Heart right ventricle (tissue), 16 donors: Measurements from ENCODE around the gene LETMD1. TPM values are rescaled to one million over a fixed set of nuclear protein-coding genes. Genes with fewer than 3 reads are reported as not detected.

Experiments used
- ATAC-seq, 8 donors: fragments of 200-7000 bp; cut with Tn5 transposase; one replicate each; pipeline ENCODE4 v1.9.1; 2020; ENCODE audit warnings: mild to moderate bottlenecking in 8 of 8, moderate library complexity in 8 of 8, moderate number of reproducible peaks in 1 of 8
- DNase-seq, 2 donors: peaks; one replicate each; pipeline ENCODE4 v3.0.0-alpha.2; 2020
- H3K27ac ChIP-seq, 10 donors: fragments of 200-600 bp; sonication (generic) in 2 of 10; one replicate each; pipeline versions ENCODE4 v1.5.0 to v1.8.0; 2020 to 2022; ENCODE audit warnings: mild to moderate bottlenecking in 3 of 10
- H3K27me3 ChIP-seq, 7 donors: fragments of 200-600 bp; one replicate each; pipeline ENCODE4 v1.8.0; 2021 to 2022; ENCODE audit warnings: mild to moderate bottlenecking in 2 of 7
- H3K36me3 ChIP-seq, 9 donors: fragments of 200-600 bp; sonication (generic) in 1 of 9; one replicate each; pipeline versions ENCODE4 v1.5.0 to v1.8.0; 2020 to 2022; ENCODE audit warnings: mild to moderate bottlenecking in 2 of 9
- H3K4me1 ChIP-seq, 9 donors: fragments of 200-600 bp; sonication (generic) in 1 of 9; one replicate each; pipeline versions ENCODE4 v1.5.0 to v1.8.0; 2020 to 2022; ENCODE audit warnings: mild to moderate bottlenecking in 4 of 9
- H3K4me3 ChIP-seq, 10 donors: fragments of 200-600 bp; sonication (generic) in 2 of 10; one replicate each; pipeline versions ENCODE4 v1.5.0 to v1.8.0; 2020 to 2022; ENCODE audit warnings: mild to moderate bottlenecking in 7 of 10, moderate library complexity in 2 of 10
- H3K9me3 ChIP-seq, 11 donors: fragments of 200-600 bp in 10 of 11; sonication (generic) in 2 of 11; one replicate each; pipeline versions ENCODE4 v1.5.0 to v1.8.0; 2013 to 2022; ENCODE audit warnings: mild to moderate bottlenecking in 2 of 11, control low read depth in 1 of 11, moderate library complexity in 1 of 11
- WGBS, 2 donors: extraction: QIAGEN DNeasy Blood & Tissue Kit; methylation state at CpG; one replicate each; pipeline ENCODE4 v1.1.7; 2013; ENCODE audit warnings: inconsistent platforms in 1 of 2; 5-methylcytosine and 5-hydroxymethylcytosine counted together
- intact Hi-C, 10 donors: fragments of 100-400 bp; cut with DNase I; formaldehyde crosslinking; loops; one replicate each; pipeline versions ENCODE4 v1.11.1 to v1.14.2; 2022
- long read RNA-seq, 3 donors: library from polyadenylated mRNA; unstranded; transcript quantifications; one replicate each; pipeline ENCODE4 v2.0.0, GENCODE V29; 2020 to 2021
- polyA plus RNA-seq, 2 donors: library from polyadenylated mRNA; stranded (reverse); fragments of 200-250 nt; gene quantifications; one replicate each; pipeline ENCODE4 v1.2.3, GENCODE V29; 2013
- total RNA-seq, 10 donors: library from RNA; stranded (reverse); fragmentation: NEBNext Ultra II Directional in 3 of 10; extraction: Animal tissue kit (Norgen Biotek cat#: 25700) in 3 of 10; gene quantifications; one replicate each; pipeline versions ENCODE4 v1.2.1 to v1.2.4, GENCODE V29; 2021 to 2023
- TF ChIP-seq, protein P1 (sequence below), 9 donors: fragments of 200-600 bp; sonication (generic) in 2 of 9; IDR thresholded peaks; one replicate each; pipeline versions ENCODE4 v1.5.0 to v1.8.0; 2021 to 2022; ENCODE audit warnings: antibody characterized with exemption in 9 of 9, mild to moderate bottlenecking in 5 of 9, moderate library complexity in 1 of 9
- donor health status: Arrhythmogenic right ventricular cardiomyopathy.
- donor health status: ischemic (EF 13 %, LVEDD 7.1; RV severe dilation, severe dysfunction).
- donor health status: healthy with polysubstance abuse.
- donor health status: DM: no; HTN: yes; CAD: no.
- donor health status: DM: no; HTN: no; CAD: no.
- donor health status: ischemic (EF 25% LVEDD 6.9; RV normal size, moderate dysfunction).
- donor health status: ischemic (EF 25% LVEDD 5.7; RV mildly dilated, moderate dysfunction).
- donor health status: healthy.
- donor health status: DM: yes; HTN: yes; CAD: no.
- donor health status: Ischemic cardiomyopathy.
- donor health status: ischemic (EF 35%, LVEDD 5.7; RV mildly dilated, moderate dysfunction).
- donor health status: nonischemic (EF 11% LVEDD 7.7; RV severe dilation, severe dysfunction).
- donor health status: DM: yes; HTN: yes; CAD: no.
- donor health status: PGD.
- donor health status: ischemic (EF 29% LVEDD 5.4; RV normal size, mild dysfunction).
- donor health status: nonischemic (EF 23%, LVEDD 6.1; RV moderate dilation, normal function).

LETMD1 gene, protein sequence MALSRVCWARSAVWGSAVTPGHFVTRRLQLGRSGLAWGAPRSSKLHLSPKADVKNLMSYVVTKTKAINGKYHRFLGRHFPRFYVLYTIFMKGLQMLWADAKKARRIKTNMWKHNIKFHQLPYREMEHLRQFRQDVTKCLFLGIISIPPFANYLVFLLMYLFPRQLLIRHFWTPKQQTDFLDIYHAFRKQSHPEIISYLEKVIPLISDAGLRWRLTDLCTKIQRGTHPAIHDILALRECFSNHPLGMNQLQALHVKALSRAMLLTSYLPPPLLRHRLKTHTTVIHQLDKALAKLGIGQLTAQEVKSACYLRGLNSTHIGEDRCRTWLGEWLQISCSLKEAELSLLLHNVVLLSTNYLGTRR
- 10 to 100 TPM; 17.3 to 27.3 (median 22.3) TPM for total RNA-seq
- polyA plus RNA-seq = 10 to 100 TPM; 22.7 to 25.8 TPM
- long read RNA-seq, donor 1, partial matches to known transcripts = 3 of 15 reads
- long read RNA-seq, donor 1, other reads (novel, unspliced or antisense) = 8 of 15 reads
- long read RNA-seq, donor 2, transcript LETMD1-201 (9 exons, 2,112 nt) = major isoform, 8 of 32 reads
- long read RNA-seq, donor 2, partial matches to known transcripts = 8 of 32 reads
- long read RNA-seq, donor 2, other reads (novel, unspliced or antisense) = 11 of 32 reads
- long read RNA-seq, donor 3, transcript LETMD1-201 (9 exons, 2,112 nt) = major isoform, 37 of 84 reads
- long read RNA-seq, donor 3, partial matches to known transcripts = 8 of 84 reads
- long read RNA-seq, donor 3, other reads (novel, unspliced or antisense) = 27 of 84 reads

GRCh38 chr12:51047655-51048540, at the start of gene LETMD1:
Gene LETMD1 (plus strand): TSS chr12:51048327. CDS start chr12:51048357, 30 bp downstream.
- Histone ChIP-seq H3K9me3 (no peaks in the 10 kb centered on the region), H3K4me1 (peaks cover 0 to 31% (median 21%) of the 10 kb centered on the region in 9 donors), H3K4me3 (peak within 1 kb of the TSS; percentile 65 to 90 (median 84)), H3K36me3 (peaks cover 0 to 32% (median 6%) of the 10 kb centered on the region in 9 donors), H3K27me3 (no peaks in the 10 kb centered on the region), H3K27ac (peak within 1 kb of the TSS; percentile 91 to 98 (median 94))
- WGBS, 2 donors = 3% methylated on average over 51 of the region's 51 CpGs
- intact Hi-C loops = loop anchor here in 9 of 10 donors (1.0 to 10.0 kb wide), 8 partner anchors 34 to 297 kb away; partner anchors contain the start of genes CSRNP2 (in 3 of the 9), CELA1 (in 2 of the 9), DAZAP2 (in 1 of the 9) and POU6F1 (in 1 of the 9)
- peak; percentile 86 to 97 for DNase-seq
- peak; percentile 99 to 100 (median 100) for ATAC-seq
- TF ChIP-seq, protein P1, sequence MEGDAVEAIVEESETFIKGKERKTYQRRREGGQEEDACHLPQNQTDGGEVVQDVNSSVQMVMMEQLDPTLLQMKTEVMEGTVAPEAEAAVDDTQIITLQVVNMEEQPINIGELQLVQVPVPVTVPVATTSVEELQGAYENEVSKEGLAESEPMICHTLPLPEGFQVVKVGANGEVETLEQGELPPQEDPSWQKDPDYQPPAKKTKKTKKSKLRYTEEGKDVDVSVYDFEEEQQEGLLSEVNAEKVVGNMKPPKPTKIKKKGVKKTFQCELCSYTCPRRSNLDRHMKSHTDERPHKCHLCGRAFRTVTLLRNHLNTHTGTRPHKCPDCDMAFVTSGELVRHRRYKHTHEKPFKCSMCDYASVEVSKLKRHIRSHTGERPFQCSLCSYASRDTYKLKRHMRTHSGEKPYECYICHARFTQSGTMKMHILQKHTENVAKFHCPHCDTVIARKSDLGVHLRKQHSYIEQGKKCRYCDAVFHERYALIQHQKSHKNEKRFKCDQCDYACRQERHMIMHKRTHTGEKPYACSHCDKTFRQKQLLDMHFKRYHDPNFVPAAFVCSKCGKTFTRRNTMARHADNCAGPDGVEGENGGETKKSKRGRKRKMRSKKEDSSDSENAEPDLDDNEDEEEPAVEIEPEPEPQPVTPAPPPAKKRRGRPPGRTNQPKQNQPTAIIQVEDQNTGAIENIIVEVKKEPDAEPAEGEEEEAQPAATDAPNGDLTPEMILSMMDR (IDR thresholded peaks at IDR 0.05) = peak; percentile 73 to 99 (median 90)

DNA sequence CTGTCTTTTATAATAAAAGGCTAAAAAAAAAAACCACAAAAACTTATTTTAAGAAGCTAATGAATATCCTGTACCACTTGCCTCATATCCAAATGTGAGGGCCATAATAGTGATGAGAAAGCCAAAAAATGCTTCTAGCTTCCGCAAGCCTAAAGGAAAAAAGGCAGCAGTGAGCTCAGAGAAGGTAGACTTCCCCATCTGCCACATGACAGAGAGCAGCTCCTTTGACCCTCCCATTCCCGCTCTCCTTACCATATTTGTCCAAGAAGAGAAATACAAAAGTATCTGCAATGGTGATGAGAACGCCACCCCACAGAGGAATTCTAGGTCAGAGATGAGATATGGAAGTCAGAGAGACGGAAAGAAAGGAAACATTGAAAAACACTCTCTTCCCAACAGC, 49.0 kb upstream of the LETMD1 start:
- no peaks in the 10 kb centered on the region for H3K27me3 ChIP-seq
- DNase-seq = no peak
- no peaks in the 10 kb centered on the region for H3K9me3 ChIP-seq
- H3K4me3 ChIP-seq = no peak overlapping the region
- peaks cover 0 to 3% (median 0%) of the 10 kb centered on the region in 9 donors for H3K4me1 ChIP-seq
- H3K36me3 ChIP-seq = peaks cover 0 to 99% (median 44%) of the 10 kb centered on the region in 9 donors
- no peak for ATAC-seq
- WGBS, 2 donors = 91 to 92% methylated on average over 4 of the region's 4 CpGs
- TF ChIP-seq, protein P1 (IDR thresholded peaks at IDR 0.05) = no peak
- H3K27ac ChIP-seq = peak overlapping the region in 1 of 10 donors; percentile 21
- intact Hi-C loops = no loop called here

DNA sequence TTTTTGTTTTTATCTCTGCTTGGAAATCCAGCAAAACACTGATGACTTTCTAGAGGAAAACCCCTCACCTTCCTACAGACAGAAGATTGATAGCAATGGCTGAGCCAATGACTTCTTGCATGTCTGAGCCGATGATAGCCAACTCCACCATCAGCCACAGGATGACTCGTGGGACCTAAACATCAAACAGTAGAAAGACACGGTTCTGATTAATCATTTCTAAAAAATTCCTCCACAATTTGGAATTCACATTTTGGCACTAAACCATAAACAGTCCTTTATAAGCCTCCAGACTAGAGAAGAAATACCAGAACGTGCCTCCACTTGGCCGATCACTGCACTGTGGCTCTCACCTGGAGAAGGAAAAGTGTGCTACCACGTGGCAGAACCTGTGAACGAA, 47.9 kb upstream of the LETMD1 start:
- Histone ChIP-seq H3K36me3 (peaks cover 0 to 99% (median 44%) of the 10 kb centered on the region in 9 donors), H3K9me3 (no peaks in the 10 kb centered on the region), H3K27ac (no peak overlapping the region), H3K4me1 (peaks cover 0 to 3% (median 0%) of the 10 kb centered on the region in 9 donors), H3K27me3 (no peaks in the 10 kb centered on the region), H3K4me3 (no peak overlapping the region)
- intact Hi-C loops = no loop called here
- DNase-seq = no peak
- TF ChIP-seq, protein P1 (IDR thresholded peaks at IDR 0.05) = no peak
- no peak for ATAC-seq
- WGBS, 2 donors = 86 to 92% methylated on average over 7 of the region's 7 CpGs
